Bronchial epithelial cell (primary cell): ENCODE measurements around the gene USP32. TPM values are rescaled to one million over a fixed set of nuclear protein-coding genes. Genes with fewer than 3 reads are reported as not detected.

Source experiments
- DNase-seq: peaks from one replicate; pipeline ENCODE4 v3.0.0-alpha.2; 2010; ENCODE audit warnings: low read depth
- FAIRE-seq: peaks from 2 replicates; lab custom pipeline; 2011; peaks lifted over from hg19 to GRCh38; lab: Jason Lieb, UNC
- H3K27me3 ChIP-seq: 2 replicates; pipeline ENCODE4 v1.5.1; 2011; ENCODE audit warnings: low read length; ENCODE audit not compliant: control insufficient read depth, insufficient read depth
- H3K36me3 ChIP-seq: 2 replicates; pipeline ENCODE4 v1.5.1; 2011; ENCODE audit warnings: low read length; ENCODE audit not compliant: control insufficient read depth, insufficient read depth
- H3K4me3 ChIP-seq: 2 replicates; pipeline ENCODE4 v1.5.1; 2011; ENCODE audit warnings: mild to moderate bottlenecking, low read depth, low read length, control low read depth
- total RNA-seq: library from RNA; depleted of rRNA; stranded (reverse); fragments of >200 nt; gene quantifications from 2 replicates; pipeline ENCODE4 v1.2.1, GENCODE V29; 2014
- TF ChIP-seq, protein P1 (sequence below): IDR thresholded peaks from 2 replicates; pipeline ENCODE4 v1.5.1; 2011; ENCODE audit warnings: mild to moderate bottlenecking, moderate library complexity, low read length, control low read depth, inconsistent platforms; ENCODE audit not compliant: insufficient read depth, severe bottlenecking

The USP32 gene
- total RNA-seq, 1 donor from 2014 or later, result 35.8 TPM

- FAIRE-seq, result no peak
- DNase-seq, result peak; percentile 13
- Histone ChIP-seq H3K27me3 (peaks cover 38% of the 10 kb centered on the region), H3K36me3 (no peaks in the 10 kb centered on the region), H3K4me3 (no peak overlapping the region)
- TF ChIP-seq, protein P1, sequence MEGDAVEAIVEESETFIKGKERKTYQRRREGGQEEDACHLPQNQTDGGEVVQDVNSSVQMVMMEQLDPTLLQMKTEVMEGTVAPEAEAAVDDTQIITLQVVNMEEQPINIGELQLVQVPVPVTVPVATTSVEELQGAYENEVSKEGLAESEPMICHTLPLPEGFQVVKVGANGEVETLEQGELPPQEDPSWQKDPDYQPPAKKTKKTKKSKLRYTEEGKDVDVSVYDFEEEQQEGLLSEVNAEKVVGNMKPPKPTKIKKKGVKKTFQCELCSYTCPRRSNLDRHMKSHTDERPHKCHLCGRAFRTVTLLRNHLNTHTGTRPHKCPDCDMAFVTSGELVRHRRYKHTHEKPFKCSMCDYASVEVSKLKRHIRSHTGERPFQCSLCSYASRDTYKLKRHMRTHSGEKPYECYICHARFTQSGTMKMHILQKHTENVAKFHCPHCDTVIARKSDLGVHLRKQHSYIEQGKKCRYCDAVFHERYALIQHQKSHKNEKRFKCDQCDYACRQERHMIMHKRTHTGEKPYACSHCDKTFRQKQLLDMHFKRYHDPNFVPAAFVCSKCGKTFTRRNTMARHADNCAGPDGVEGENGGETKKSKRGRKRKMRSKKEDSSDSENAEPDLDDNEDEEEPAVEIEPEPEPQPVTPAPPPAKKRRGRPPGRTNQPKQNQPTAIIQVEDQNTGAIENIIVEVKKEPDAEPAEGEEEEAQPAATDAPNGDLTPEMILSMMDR, result no peak
These were observed 250.6 kb downstream of the USP32 start for GRCh38 chr17:60141111-60142018.

- TF ChIP-seq, protein P1, result peak; percentile 94
- DNase-seq, result peak; percentile 34
- FAIRE-seq, result no peak
- H3K27me3 ChIP-seq, result peaks cover 33% of the 10 kb centered on the region
- no peak overlapping the region for H3K4me3 ChIP-seq
- H3K36me3 ChIP-seq, result no peaks in the 10 kb centered on the region
These were observed 252.3 kb downstream of the USP32 start for GRCh38 chr17:60139438-60140285.

DNA sequence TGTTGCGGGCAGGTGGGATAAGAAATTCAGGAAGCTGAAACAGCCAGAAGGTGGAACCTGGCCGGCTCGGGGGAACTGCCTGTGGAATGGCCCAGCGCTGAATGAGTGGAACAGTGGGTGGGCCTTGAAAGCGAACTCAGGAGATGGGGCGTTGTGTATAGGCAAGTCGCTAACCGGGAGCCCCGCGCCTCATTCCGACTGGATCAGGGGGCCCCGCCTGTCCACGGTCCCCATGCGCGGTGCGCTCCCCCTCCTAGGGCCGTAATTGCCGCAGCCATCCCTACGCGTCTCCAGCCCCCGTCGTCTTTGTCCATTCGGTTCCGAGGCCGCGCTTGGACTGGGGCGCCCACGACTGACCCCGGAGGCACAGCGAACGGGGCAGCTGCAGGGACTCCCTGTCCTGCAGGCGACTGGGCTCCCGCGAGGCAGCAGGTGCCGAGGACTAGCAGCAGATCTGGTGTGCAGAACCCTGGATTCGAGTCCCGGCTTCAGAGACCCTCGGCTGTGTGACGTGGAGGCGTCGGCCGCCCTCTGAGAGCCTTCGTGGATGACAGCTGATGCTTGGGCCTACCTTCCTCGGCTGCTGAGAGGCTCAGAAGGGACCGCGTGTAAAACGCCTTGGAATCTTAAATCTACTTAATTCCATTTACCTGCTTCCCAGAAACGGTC lies 253.0 kb downstream of the USP32 start:
- TF ChIP-seq, protein P1, result no peak

GRCh38 chr17:60137731-60138130 lies 254.2 kb downstream of the USP32 start:
- FAIRE-seq (no peak), DNase-seq (no peak)
- H3K36me3 ChIP-seq, result no peaks in the 10 kb centered on the region
- peaks cover 33% of the 10 kb centered on the region for H3K27me3 ChIP-seq
- H3K4me3 ChIP-seq, result no peak overlapping the region
- TF ChIP-seq, protein P1, result no peak

More for the DNA sequence above, 253.0 kb downstream of the USP32 start:
- FAIRE-seq (no peak), DNase-seq (no peak)
- no peak overlapping the region for H3K4me3 ChIP-seq
- H3K27me3 ChIP-seq, result peaks cover 33% of the 10 kb centered on the region
- H3K36me3 ChIP-seq, result no peaks in the 10 kb centered on the region

- no peak for DNase-seq
- FAIRE-seq, result no peak
- no peak overlapping the region for H3K4me3 ChIP-seq
These were observed 255.8 kb downstream of the USP32 start for GRCh38 chr17:60135951-60136666.

More at GRCh38 chr17:60135951-60136666, 255.8 kb downstream of the USP32 start:
- Histone ChIP-seq H3K27me3 (peaks cover 28% of the 10 kb centered on the region), H3K36me3 (no peaks in the 10 kb centered on the region)
- TF ChIP-seq, protein P1, result no peak
